ENCODE results near the gene RIMS4. TPM values are rescaled to one million over a fixed set of nuclear protein-coding genes. Genes with fewer than 3 reads are reported as not detected.
A peak's percentile ranks its signal among the peaks of the same experiment; 100 is the strongest.

RIMS4 gene
- total and polyA plus RNA-seq, 2 of the 13 experiments (the other 11 are each of a cell fraction or from before 2014, with no cell fraction given), result 0.01 to 0.07 TPM

- no peak for TF ChIP-seq ZBTB10 (CRISPR knock-in tag; IDR thresholded peaks at IDR 0.05; ENCODE audit: borderline replicate concordance)
- no peak for TF ChIP-seq NFE2L2 (IDR thresholded peaks at IDR 0.05; ENCODE audit: low read length)
- no peak for TF ChIP-seq ZFX (CRISPR knock-in tag; IDR thresholded peaks at IDR 0.05; ENCODE audit: low read depth)
- TF ChIP-seq TEAD3 (CRISPR knock-in tag; optimal IDR thresholded peaks at IDR 0.05; ENCODE audit: borderline replicate concordance), result peak; percentile 20
- TF ChIP-seq ZNF512B (CRISPR knock-in tag; IDR thresholded peaks at IDR 0.05; ENCODE audit: borderline replicate concordance), result no peak
- no peak for TF ChIP-seq KAT2B (IDR thresholded peaks at IDR 0.05; ENCODE audit: borderline replicate concordance, low read depth, low read length)
- no peak for TF ChIP-seq TP53 (CRISPR knock-in tag; conservative IDR thresholded peaks at IDR 0.05)
- no peak for TF ChIP-seq ZNF446 (CRISPR knock-in tag; IDR thresholded peaks at IDR 0.05)
- TF ChIP-seq ZNF441 (CRISPR knock-in tag; IDR thresholded peaks at IDR 0.05; ENCODE audit: borderline replicate concordance), result peak; percentile 70
- TF ChIP-seq NR2F1 (CRISPR knock-in tag; IDR thresholded peaks at IDR 0.05), result no peak
- TF ChIP-seq BORCS8-MEF2B (CRISPR knock-in tag; IDR thresholded peaks at IDR 0.05), result peak; percentile 61; the same call in 1 of the 2 replicates
- TF ChIP-seq KLF12 (CRISPR knock-in tag; IDR thresholded peaks at IDR 0.05; ENCODE audit: borderline replicate concordance), result 0 out of 2 replicates have a peak, but pooled peaks have one; percentile 44
- TF ChIP-seq TOE1 (CRISPR knock-in tag; IDR thresholded peaks at IDR 0.05), result no peak
- no peak for TF ChIP-seq PAF1 (CRISPR knock-in tag; IDR thresholded peaks at IDR 0.05)
- peak; percentile 96 for TF ChIP-seq ZSCAN9 (CRISPR knock-in tag; IDR thresholded peaks at IDR 0.05; ENCODE audit: borderline replicate concordance)
- TF ChIP-seq PAXIP1 (CRISPR knock-in tag; conservative IDR thresholded peaks at IDR 0.05), result no peak
- no peak for TF ChIP-seq TBX2 (CRISPR knock-in tag; IDR thresholded peaks at IDR 0.05; ENCODE audit: borderline replicate concordance)
- no peak for TF ChIP-seq ELF1 (CRISPR knock-in tag; IDR thresholded peaks at IDR 0.05)
- peak; percentile 64; the same call in 1 of the 2 replicates for TF ChIP-seq KMT2B (CRISPR knock-in tag; IDR thresholded peaks at IDR 0.05)
- TF ChIP-seq ZNF232 (CRISPR knock-in tag; IDR thresholded peaks at IDR 0.05; ENCODE audit: borderline replicate concordance), result peak; percentile 94
- no peak for TF ChIP-seq NCOA1 (CRISPR knock-in tag; IDR thresholded peaks at IDR 0.05)
- TF ChIP-seq SMAD9 (CRISPR knock-in tag; IDR thresholded peaks at IDR 0.05), result no peak
- no peak for TF ChIP-seq MAFK (conservative IDR thresholded peaks at IDR 0.05 in 1 of 2, IDR thresholded peaks at IDR 0.05 in 1 of 2; ENCODE audit: low read length in 2 of 2)
These were observed 33.4 kb downstream of the RIMS4 start (continued) for GRCh38 chr20:44776980-44777379.
